NB4 (cell line): ENCODE results near the gene DHX30.

Experiments
- CTCF ChIP-seq: IDR thresholded peaks from one replicate; pipeline ENCODE4 v1.5.1; 2012; ENCODE audit warnings: low read depth, low read length
- MAX ChIP-seq: IDR thresholded peaks from 2 replicates; pipeline ENCODE4 v1.6.1; 2011; ENCODE audit warnings: low read depth, low read length
- POLR2A ChIP-seq: IDR thresholded peaks from 2 replicates; pipeline ENCODE4 v1.6.1; 2011; ENCODE audit warnings: mild to moderate bottlenecking; ENCODE audit not compliant: insufficient read length; ENCODE audit errors: extremely low read depth

GRCh38 chr3:47792699-47793098 lies 10.2 kb upstream of the DHX30 start:
- TF ChIP-seq MAX (no peak), POLR2A (no peak), CTCF (no peak)
